ENCODE measurements around the gene MBD6.
"Not testable (repeated sequence)": the region's sequence is repeated elsewhere in the genome, so short reads cannot be mapped to it uniquely, and the experiment has no call there.

MBD6 gene

DNA sequence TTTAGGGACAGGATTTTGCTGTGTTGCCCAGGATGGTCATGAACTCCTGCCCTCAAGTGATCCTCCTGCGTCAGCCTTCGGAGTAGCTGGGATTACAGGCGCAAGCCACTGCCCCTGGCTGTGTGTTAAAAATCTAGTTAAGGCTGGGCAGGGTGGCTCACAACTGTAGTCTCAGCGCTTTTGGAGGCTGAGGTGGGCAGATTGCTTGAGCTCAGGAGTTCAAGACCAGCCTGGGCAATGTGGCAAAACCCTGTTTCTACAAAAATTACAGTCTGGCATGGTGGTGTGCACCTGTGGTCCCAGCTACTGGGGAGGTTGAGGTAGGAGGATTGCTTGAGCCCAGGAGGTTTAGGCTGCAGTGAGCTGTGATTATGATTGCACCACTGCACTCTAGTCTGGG is 11.5 kb upstream of the MBD6 start:
- DNase-seq (ENCODE audit: extremely low spot score), result no peak
- POLR2A ChIA-PET, result interaction anchor here (2.6 kb wide), 1 partner anchor 9 kb away, joined by 12 read pairs; the partner anchor contains the start of gene DDIT3
- TF ChIP-seq NFRKB (IDR thresholded peaks at IDR 0.05) (no peak), TARDBP (IDR thresholded peaks at IDR 0.05) (no peak), SP1 (IDR thresholded peaks at IDR 0.05) (no peak), ELF4 (IDR thresholded peaks at IDR 0.05) (no peak), L3MBTL2 (conservative IDR thresholded peaks at IDR 0.05) (no peak), SUZ12 (IDR thresholded peaks at IDR 0.05) (no peak), FOXM1 (IDR thresholded peaks at IDR 0.05; ENCODE audit: borderline replicate concordance) (no peak)
- CTCF ChIA-PET, result no interaction called here

DNA sequence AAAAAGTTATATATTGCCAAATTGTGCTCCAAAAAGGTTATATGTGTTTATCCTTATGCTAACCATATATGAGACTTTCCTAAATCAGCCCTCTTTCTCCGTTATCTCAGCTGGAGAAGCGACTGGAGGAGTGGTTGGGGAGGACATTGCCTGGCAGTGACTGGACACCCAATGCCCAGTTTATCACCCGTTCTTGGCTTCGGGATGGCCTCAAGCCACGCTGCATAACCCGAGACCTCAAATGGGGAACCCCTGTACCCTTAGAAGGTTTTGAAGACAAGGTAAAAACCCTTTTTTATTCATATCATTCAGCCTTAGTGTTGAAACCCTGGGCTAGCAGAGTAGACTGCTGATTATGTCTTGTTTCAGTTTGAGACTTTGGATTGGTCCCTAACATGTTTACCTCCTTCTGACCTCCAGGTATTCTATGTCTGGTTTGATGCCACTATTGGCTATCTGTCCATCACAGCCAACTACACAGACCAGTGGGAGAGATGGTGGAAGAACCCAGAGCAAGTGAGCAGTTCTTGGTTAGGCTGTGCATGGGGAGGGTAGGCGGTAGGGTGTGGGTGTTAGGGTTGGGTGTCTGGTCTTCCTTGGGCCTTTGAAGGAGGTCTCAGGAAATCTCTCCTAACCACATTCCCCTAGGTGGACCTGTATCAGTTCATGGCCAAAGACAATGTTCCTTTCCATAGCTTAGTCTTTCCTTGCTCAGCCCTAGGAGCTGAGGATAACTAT is 10.9 kb upstream of the MBD6 start:
- DNase-seq (ENCODE audit: extremely low spot score), result no peak
- CTCF ChIA-PET, result no interaction called here
- POLR2A ChIA-PET, result interaction anchor here (1.4 to 2.6 kb wide), 2 partner anchors 8 to 9 kb away, joined by 5 to 12 read pairs; partner anchors contain the start of gene DDIT3
- TF ChIP-seq SUZ12 (IDR thresholded peaks at IDR 0.05) (no peak), ZNF384 (IDR thresholded peaks at IDR 0.05) (no peak), HDGF (IDR thresholded peaks at IDR 0.05; ENCODE audit: borderline replicate concordance) (no peak), BHLHE40 (IDR thresholded peaks at IDR 0.05; ENCODE audit: borderline replicate concordance) (no peak), NFRKB (IDR thresholded peaks at IDR 0.05) (no peak), CTBP1 (IDR thresholded peaks at IDR 0.05; ENCODE audit: borderline replicate concordance) (no peak), TARDBP (IDR thresholded peaks at IDR 0.05) (no peak), FOXK2 (IDR thresholded peaks at IDR 0.05) (no peak), ELF4 (IDR thresholded peaks at IDR 0.05) (no peak), LEF1 (IDR thresholded peaks at IDR 0.05; ENCODE audit: borderline replicate concordance) (no peak), FOXA1 (IDR thresholded peaks at IDR 0.05) (no peak), L3MBTL2 (conservative IDR thresholded peaks at IDR 0.05) (no peak), ARNT (IDR thresholded peaks at IDR 0.05) (no peak), SP1 (IDR thresholded peaks at IDR 0.05) (no peak)
- TF ChIP-seq, protein P1, sequence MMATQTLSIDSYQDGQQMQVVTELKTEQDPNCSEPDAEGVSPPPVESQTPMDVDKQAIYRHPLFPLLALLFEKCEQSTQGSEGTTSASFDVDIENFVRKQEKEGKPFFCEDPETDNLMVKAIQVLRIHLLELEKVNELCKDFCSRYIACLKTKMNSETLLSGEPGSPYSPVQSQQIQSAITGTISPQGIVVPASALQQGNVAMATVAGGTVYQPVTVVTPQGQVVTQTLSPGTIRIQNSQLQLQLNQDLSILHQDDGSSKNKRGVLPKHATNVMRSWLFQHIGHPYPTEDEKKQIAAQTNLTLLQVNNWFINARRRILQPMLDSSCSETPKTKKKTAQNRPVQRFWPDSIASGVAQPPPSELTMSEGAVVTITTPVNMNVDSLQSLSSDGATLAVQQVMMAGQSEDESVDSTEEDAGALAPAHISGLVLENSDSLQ (IDR thresholded peaks at IDR 0.05), result no peak

DNA sequence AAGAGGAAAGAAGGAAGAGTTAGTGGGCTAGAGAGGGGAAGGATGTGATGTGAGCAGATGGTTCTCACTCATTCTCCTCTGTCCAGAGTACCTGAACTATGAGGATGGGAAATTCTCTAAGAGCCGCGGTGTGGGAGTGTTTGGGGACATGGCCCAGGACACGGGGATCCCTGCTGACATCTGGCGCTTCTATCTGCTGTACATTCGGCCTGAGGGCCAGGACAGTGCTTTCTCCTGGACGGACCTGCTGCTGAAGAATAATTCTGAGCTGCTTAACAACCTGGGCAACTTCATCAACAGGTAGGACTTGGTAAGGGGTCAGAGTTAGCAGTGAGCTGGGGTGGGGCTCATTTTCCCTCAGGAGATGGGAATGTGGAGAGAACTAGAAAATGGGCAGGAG is 10.0 kb upstream of the MBD6 start:
- ChIA-PET CTCF (interaction anchor here (0.6 kb wide), 1 partner anchor 205 kb away, joined by 3 read pairs; no protein-coding TSS in a partner anchor), POLR2A (interaction anchor here (1.4 to 2.6 kb wide), 2 partner anchors 7 to 10 kb away, joined by 5 to 12 read pairs; partner anchors contain the start of gene DDIT3)
- no peak for TF ChIP-seq HDGF (IDR thresholded peaks at IDR 0.05; ENCODE audit: borderline replicate concordance)
- TF ChIP-seq SUZ12 (IDR thresholded peaks at IDR 0.05), result no peak
- no peak for TF ChIP-seq ARNT (IDR thresholded peaks at IDR 0.05)
- TF ChIP-seq NFRKB (IDR thresholded peaks at IDR 0.05), result no peak
- TF ChIP-seq ZNF384 (IDR thresholded peaks at IDR 0.05), result no peak
- TF ChIP-seq FOXK2 (IDR thresholded peaks at IDR 0.05), result no peak
- TF ChIP-seq BHLHE40 (IDR thresholded peaks at IDR 0.05; ENCODE audit: borderline replicate concordance), result no peak
- no peak for TF ChIP-seq ELF4 (IDR thresholded peaks at IDR 0.05)
- TF ChIP-seq CTBP1 (IDR thresholded peaks at IDR 0.05; ENCODE audit: borderline replicate concordance), result no peak
- no peak for TF ChIP-seq FOXM1 (IDR thresholded peaks at IDR 0.05; ENCODE audit: borderline replicate concordance)
- TF ChIP-seq, protein P1 (IDR thresholded peaks at IDR 0.05), result no peak
- TF ChIP-seq TARDBP (IDR thresholded peaks at IDR 0.05), result no peak
- no peak for TF ChIP-seq LEF1 (IDR thresholded peaks at IDR 0.05; ENCODE audit: borderline replicate concordance)
- TF ChIP-seq FOXA1 (IDR thresholded peaks at IDR 0.05), result no peak
- TF ChIP-seq L3MBTL2 (conservative IDR thresholded peaks at IDR 0.05), result no peak
- TF ChIP-seq SP1 (IDR thresholded peaks at IDR 0.05), result no peak
- DNase-seq (ENCODE audit: extremely low spot score), result no peak

DNA sequence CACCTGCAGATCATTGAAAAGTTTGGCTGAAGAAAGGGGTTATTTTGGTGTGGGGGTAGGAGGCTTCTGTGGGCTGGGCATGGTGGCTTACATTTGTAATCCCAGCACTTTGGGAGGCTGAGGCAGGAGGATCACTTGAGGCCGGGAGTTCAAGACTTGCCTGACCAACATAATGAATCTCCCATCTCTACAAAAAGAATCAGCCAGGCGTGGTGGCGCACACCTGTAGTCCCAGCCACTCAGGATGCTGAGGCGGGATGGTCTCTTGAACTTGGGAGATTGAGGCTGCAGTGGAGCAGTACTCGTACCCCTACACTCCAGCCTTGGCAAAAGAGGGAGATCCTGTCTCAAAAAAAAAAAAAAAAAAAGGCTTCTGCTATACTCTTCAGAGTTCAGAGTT is 9.4 kb upstream of the MBD6 start:
- no peak for DNase-seq (ENCODE audit: extremely low spot score)
- CTCF ChIA-PET, result no interaction called here
- TF ChIP-seq FOXA1 (IDR thresholded peaks at IDR 0.05), result no peak
- TF ChIP-seq BHLHE40 (IDR thresholded peaks at IDR 0.05; ENCODE audit: borderline replicate concordance), result no peak
- TF ChIP-seq FOXK2 (IDR thresholded peaks at IDR 0.05), result no peak
- TF ChIP-seq L3MBTL2 (conservative IDR thresholded peaks at IDR 0.05), result no peak
- TF ChIP-seq HDGF (IDR thresholded peaks at IDR 0.05; ENCODE audit: borderline replicate concordance), result no peak
- TF ChIP-seq CTBP1 (IDR thresholded peaks at IDR 0.05; ENCODE audit: borderline replicate concordance), result no peak
- no peak for TF ChIP-seq ZNF384 (IDR thresholded peaks at IDR 0.05)
- TF ChIP-seq SP1 (IDR thresholded peaks at IDR 0.05), result no peak
- TF ChIP-seq, protein P1 (IDR thresholded peaks at IDR 0.05), result no peak
- TF ChIP-seq FOXM1 (IDR thresholded peaks at IDR 0.05; ENCODE audit: borderline replicate concordance), result no peak
- no peak for TF ChIP-seq SUZ12 (IDR thresholded peaks at IDR 0.05)
- TF ChIP-seq LEF1 (IDR thresholded peaks at IDR 0.05; ENCODE audit: borderline replicate concordance), result no peak
- TF ChIP-seq ELF4 (IDR thresholded peaks at IDR 0.05), result no peak
- no peak for TF ChIP-seq NFRKB (IDR thresholded peaks at IDR 0.05)
- no peak for TF ChIP-seq ARNT (IDR thresholded peaks at IDR 0.05)
- TF ChIP-seq TARDBP (IDR thresholded peaks at IDR 0.05), result no peak
- POLR2A ChIA-PET, result interaction anchor here (1.4 to 2.6 kb wide), 2 partner anchors 7 to 11 kb away, joined by 5 to 12 read pairs; partner anchors contain the start of gene DDIT3

DNA sequence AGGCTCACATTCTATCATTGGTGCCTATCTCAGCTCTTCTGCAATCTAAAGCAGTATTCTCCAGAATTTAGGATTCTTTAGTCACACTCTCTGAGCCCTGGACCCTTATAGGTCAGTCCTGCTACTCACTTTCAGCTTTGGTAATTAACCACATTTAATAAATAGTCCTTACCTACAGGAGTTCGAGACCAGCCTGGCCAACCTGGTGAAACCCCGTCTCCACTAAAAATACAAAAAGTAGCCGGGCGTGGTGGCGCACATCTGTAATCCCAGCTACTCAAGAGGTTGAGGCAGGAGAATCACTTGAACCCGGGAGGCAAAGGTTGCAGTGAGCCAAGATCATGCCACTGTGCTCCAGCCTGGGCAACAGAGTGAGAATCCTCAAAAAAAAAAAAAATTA is 8.9 kb upstream of the MBD6 start:
- POLR2A ChIA-PET, CTCF ChIA-PET: not testable (repeated sequence)

DNA sequence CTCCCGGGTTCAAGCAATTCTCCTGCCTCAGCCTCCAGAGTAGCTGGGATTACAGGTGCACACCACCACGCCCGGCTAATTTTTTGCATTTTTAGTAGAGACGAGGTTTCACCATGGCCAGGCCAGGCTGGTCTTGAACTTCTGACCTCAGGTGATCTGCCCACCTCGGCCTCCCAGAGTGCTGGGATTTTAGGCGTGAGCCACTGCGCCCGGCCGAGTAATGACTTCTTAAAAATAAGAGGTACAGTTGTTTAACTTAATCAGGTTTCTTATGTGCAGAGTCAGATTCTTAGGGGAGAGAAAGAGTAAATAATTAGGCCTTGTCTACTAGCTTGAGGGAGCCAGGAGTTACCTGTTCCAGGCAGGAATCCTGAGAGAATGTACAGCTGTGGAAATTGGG is 8.4 kb upstream of the MBD6 start:
- POLR2A ChIA-PET, result interaction anchor here (0.7 to 3.5 kb wide), 4 partner anchors 8 to 1357 kb away, joined by 3 to 20 read pairs (median 4); no protein-coding TSS in a partner anchor
- CTCF ChIA-PET; DNase-seq (ENCODE audit: extremely low spot score): not testable (repeated sequence)

More for the DNA sequence above, 8.9 kb upstream of the MBD6 start:
- not testable (repeated sequence) for DNase-seq (ENCODE audit: extremely low spot score)

Measured in HEK293T (cell line).